Adrenal gland (tissue), 12 donors: ENCODE data around the gene GRHPR. TPM values are rescaled to one million over a fixed set of nuclear protein-coding genes. Genes with fewer than 3 reads are reported as not detected.
"Not testable (repeated sequence)": the region's sequence is repeated elsewhere in the genome, so short reads cannot be mapped to it uniquely, and the experiment has no call there.

Experiments used
- DNase-seq, 7 donors: peaks; one replicate each; pipeline ENCODE4 v3.0.0-alpha.2; 2019 to 2020
- H3K27ac ChIP-seq, 5 donors: fragments of 200-600 bp; sonication (generic) in 4 of 5; 1 replicate in 3 of 5; 2 replicates in 2 of 5; pipeline versions ENCODE4 v1.5.1 to v1.8.0; 2016 to 2020; ENCODE audit warnings: mild to moderate bottlenecking in 1 of 5
- H3K27me3 ChIP-seq: fragments of 200-600 bp; 2 replicates; pipeline ENCODE4 v1.8.0; 2021
- H3K36me3 ChIP-seq, 2 donors: fragments of 200-600 bp; replicated peaks in 1 of 2; 1 replicate in 1 of 2; 2 replicates in 1 of 2; pipeline versions ENCODE4 v1.5.1 to v1.8.0; 2018 to 2022
- H3K4me1 ChIP-seq, 2 donors: fragments of 200-600 bp; replicated peaks in 1 of 2; 1 replicate in 1 of 2; 2 replicates in 1 of 2; pipeline versions ENCODE4 v1.5.1 to v1.8.0; 2018 to 2021
- H3K4me3 ChIP-seq, 4 donors: fragments of 200-600 bp; sonication (generic) in 3 of 4; one replicate each; pipeline ENCODE4 v1.5.1; 2016 to 2018
- H3K9me3 ChIP-seq, 3 donors: fragments of 200-600 bp; sonication (generic) in 1 of 3; replicated peaks in 1 of 3; 1 replicate in 2 of 3; 2 replicates in 1 of 3; pipeline versions ENCODE4 v1.5.1 to v1.8.0; 2016 to 2021
- POLR2A ChIP-seq, 2 donors: fragments of 450-650 bp; IDR thresholded peaks; one replicate each; pipeline ENCODE4 v1.6.1; 2017; ENCODE audit warnings: antibody characterized with exemption in 2 of 2, mild to moderate bottlenecking in 2 of 2, moderate library complexity in 1 of 2
- WGBS, 4 donors: extraction: QIAGEN DNeasy Blood & Tissue Kit in 2 of 4; methylation state at CpG; one replicate each; pipeline versions ENCODE4 v1.1.5 to v1.1.7; 2013 to 2017; 5-methylcytosine and 5-hydroxymethylcytosine counted together
- intact Hi-C, 2 donors: fragments of 100-400 bp; cut with DNase I; formaldehyde crosslinking; loops; one replicate each; pipeline versions ENCODE4 v1.14.1 to v1.15.0; 2022 to 2023
- polyA plus RNA-seq, 3 donors: library from polyadenylated mRNA; stranded (reverse); fragments of 200-250 nt in 2 of 3; fragments of 350-450 nt in 1 of 3; fragmentation: Illumina TruSeq in 1 of 3; extraction: RNeasy Lipid Tissue Mini Kit (QIAGEN cat#74804) in 1 of 3; gene quantifications; one replicate each; pipeline ENCODE4 v1.2.3, GENCODE V29; 2013 to 2014
- total RNA-seq, 9 donors: library from RNA; depleted of rRNA in 4 of 9; stranded (reverse); fragments of >200 nt in 4 of 9; fragments of 120-200 nt in 1 of 9; fragmentation: NEBNext Ultra II Directional in 1 of 9; extraction: Animal tissue kit (Norgen Biotek cat#: 25700) in 1 of 9; gene quantifications; one replicate each; pipeline versions ENCODE4 v1.1.0 to v1.2.4, GENCODE V29; 2013 to 2023
- TF ChIP-seq, protein P1 (sequence below), 6 experiments: fragments of 450-650 bp in 4 of 6; fragments of 200-600 bp in 2 of 6; sonication (generic) in 1 of 6; IDR thresholded peaks; 1 replicate in 5 of 6; 2 replicates in 1 of 6; pipeline versions ENCODE4 v1.5.1 to v1.8.0; 2016 to 2021; ENCODE audit warnings: antibody characterized with exemption in 6 of 6, mild to moderate bottlenecking in 2 of 6, moderate library complexity in 1 of 6
- donor health status: healthy with polysubstance abuse.
- donor health status: Bipolar disorder and iron deficiency.
- donor health status: DM: yes; HTN: yes; CAD: no.
- donor health status: DM: no; HTN: no; CAD: no.
- donor health status: DM: no; HTN: no; CAD: no.
- donor health status: DM: yes; HTN: yes; CAD: no.

GRHPR gene
- total and polyA plus RNA-seq, 12 donors, result 83.3 to 434 (median 230) TPM

DNA sequence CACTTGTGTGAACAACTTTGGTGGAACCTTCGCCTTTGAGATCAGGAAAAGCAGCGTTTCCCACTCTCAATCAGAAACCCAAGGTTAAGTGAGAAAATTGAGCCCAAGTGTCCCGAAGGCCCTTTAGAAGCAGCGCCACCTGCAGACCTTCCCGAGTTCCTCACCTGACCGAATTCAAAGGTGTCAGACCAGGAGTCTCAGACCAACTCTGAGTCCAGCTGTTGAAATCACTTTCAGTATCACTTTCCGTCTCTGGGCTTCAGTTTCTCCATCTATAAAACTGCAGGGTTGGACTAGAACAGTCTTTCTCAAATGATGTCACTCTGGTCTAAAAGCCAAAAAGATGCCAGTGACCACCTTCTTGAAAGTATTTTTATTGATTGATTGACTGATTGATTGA, 31.7 kb upstream of the GRHPR start:
- no peak for DNase-seq
- Histone ChIP-seq H3K9me3 (no peaks in the 10 kb centered on the region), H3K4me1 (no peaks in the 10 kb centered on the region), H3K27ac (no peak overlapping the region), H3K4me3 (no peak overlapping the region), H3K36me3 (no peaks in the 10 kb centered on the region), H3K27me3 (no peaks in the 10 kb centered on the region)
- 50 to 63% (median 54%) methylated on average over 7 of the region's 7 CpGs for WGBS, 4 donors
- intact Hi-C loops, result no loop called here
- TF ChIP-seq, protein P1, sequence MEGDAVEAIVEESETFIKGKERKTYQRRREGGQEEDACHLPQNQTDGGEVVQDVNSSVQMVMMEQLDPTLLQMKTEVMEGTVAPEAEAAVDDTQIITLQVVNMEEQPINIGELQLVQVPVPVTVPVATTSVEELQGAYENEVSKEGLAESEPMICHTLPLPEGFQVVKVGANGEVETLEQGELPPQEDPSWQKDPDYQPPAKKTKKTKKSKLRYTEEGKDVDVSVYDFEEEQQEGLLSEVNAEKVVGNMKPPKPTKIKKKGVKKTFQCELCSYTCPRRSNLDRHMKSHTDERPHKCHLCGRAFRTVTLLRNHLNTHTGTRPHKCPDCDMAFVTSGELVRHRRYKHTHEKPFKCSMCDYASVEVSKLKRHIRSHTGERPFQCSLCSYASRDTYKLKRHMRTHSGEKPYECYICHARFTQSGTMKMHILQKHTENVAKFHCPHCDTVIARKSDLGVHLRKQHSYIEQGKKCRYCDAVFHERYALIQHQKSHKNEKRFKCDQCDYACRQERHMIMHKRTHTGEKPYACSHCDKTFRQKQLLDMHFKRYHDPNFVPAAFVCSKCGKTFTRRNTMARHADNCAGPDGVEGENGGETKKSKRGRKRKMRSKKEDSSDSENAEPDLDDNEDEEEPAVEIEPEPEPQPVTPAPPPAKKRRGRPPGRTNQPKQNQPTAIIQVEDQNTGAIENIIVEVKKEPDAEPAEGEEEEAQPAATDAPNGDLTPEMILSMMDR (IDR thresholded peaks at IDR 0.05), result peak in 1 of 6 experiments; percentile 14
- no peak for TF ChIP-seq POLR2A (IDR thresholded peaks at IDR 0.05)

DNA sequence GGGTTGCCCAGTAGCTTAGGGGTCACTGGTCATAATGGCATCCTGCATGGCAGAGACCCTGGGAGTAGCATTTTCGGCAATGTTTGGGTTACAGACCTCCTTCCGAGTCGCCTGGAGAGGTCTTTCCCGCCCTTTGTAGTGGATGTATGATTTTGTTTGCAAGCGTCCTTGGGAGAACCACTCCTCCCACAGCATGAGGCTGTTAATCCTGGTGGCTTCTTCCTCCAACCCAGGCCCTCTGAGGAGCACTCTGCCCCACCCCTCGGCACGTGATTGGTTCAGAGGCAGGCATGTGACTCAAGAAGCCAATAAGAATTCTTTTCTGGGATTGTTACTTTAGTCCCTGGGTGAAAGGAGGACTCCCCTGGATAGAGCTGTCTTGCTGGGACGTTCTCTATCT, 30.2 kb upstream of the GRHPR start:
- 75 to 95% (median 88%) methylated on average over 5 to 8 of the region's 8 CpGs for WGBS, 4 donors
- Histone ChIP-seq H3K4me1 (no peaks in the 10 kb centered on the region), H3K27ac (no peak overlapping the region), H3K4me3 (no peak overlapping the region), H3K27me3 (no peaks in the 10 kb centered on the region), H3K9me3 (no peaks in the 10 kb centered on the region), H3K36me3 (no peaks in the 10 kb centered on the region)
- TF ChIP-seq, protein P1 (IDR thresholded peaks at IDR 0.05), result no peak
- TF ChIP-seq POLR2A (IDR thresholded peaks at IDR 0.05), result no peak
- no peak for DNase-seq
- intact Hi-C loops, result no loop called here

DNA sequence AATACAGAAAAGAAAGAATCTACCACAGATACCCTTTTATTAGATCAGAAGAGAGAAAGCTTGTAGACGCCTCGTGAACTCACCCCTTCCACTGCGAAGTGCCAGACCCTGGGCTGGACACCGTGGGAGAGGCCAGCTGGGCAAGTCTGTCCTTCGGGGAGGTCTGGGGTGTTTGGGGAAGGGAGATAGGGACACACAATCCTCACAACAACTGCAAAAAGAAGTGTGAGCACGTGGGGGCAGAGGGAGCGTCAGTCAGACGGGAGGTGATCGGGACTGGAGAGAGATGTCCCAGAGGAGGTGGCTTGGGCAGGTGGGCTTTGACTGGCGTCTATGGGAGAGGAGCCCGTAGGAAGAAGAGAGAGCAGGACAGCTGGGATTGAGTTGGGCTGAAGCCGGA, 27.3 kb upstream of the GRHPR start:
- no peak overlapping the region for H3K4me3 ChIP-seq
- DNase-seq, result no peak
- no peaks in the 10 kb centered on the region for H3K9me3 ChIP-seq
- no peak overlapping the region for H3K27ac ChIP-seq
- H3K36me3 ChIP-seq, result no peaks in the 10 kb centered on the region
- no peak for TF ChIP-seq POLR2A (IDR thresholded peaks at IDR 0.05)
- TF ChIP-seq, protein P1 (IDR thresholded peaks at IDR 0.05), result no peak
- H3K27me3 ChIP-seq, result no peaks in the 10 kb centered on the region
- WGBS, 4 donors, result 78 to 80% (median 79%) methylated on average over 12 of the region's 12 CpGs
- no peaks in the 10 kb centered on the region for H3K4me1 ChIP-seq
- intact Hi-C loops, result no loop called here

DNA sequence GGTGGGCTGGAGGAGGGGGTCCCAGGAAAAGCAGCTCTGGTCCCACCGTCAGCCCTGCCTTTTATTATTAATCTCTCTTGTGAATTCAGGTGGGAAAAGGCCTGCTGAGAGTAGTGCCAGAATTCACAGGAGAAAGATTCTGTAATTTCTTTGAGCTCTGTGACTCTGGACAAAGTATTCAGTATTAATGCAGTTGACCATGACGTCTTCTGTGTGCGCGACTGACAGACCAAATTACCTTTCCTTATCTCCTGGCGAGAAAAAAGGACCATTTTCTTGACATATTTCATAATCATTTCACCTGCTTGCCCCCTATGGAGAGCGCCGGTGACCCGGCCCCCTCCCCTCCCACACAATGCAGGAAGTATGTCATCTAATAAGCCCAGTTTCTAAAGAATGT, 26.8 kb upstream of the GRHPR start:
- TF ChIP-seq POLR2A (IDR thresholded peaks at IDR 0.05), result no peak
- TF ChIP-seq, protein P1 (IDR thresholded peaks at IDR 0.05), result no peak
- intact Hi-C loops, result no loop called here
- no peak overlapping the region for H3K27ac ChIP-seq
- DNase-seq, result no peak
- H3K4me1 ChIP-seq, result no peaks in the 10 kb centered on the region
- no peaks in the 10 kb centered on the region for H3K9me3 ChIP-seq
- no peak overlapping the region for H3K4me3 ChIP-seq
- H3K27me3 ChIP-seq, result no peaks in the 10 kb centered on the region
- H3K36me3 ChIP-seq, result no peaks in the 10 kb centered on the region
- WGBS, 4 donors, result 80 to 91% (median 88%) methylated on average over 8 of the region's 8 CpGs

DNA sequence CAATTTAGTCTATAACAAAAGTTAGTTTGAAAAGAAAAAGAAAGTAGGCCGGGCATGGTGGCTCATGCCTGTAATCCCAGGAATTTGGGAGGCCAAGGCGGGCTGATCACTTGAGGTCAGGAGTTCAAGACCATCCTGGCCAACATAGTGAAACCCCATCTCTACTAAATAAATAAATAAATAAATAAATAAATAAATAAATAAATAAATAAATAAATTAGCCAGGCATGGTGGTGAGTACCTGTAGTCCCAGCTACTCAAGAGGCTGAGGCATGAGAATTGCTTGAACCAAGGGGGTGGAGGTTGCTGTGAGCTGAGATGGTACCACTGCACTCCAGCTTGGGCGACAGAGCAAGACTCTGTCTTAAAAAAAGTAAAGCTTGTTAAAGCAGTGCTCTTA, 24.5 kb upstream of the GRHPR start:
- H3K4me3 ChIP-seq, H3K4me1 ChIP-seq, H3K9me3 ChIP-seq, H3K36me3 ChIP-seq, DNase-seq, H3K27ac ChIP-seq, intact Hi-C loops, H3K27me3 ChIP-seq: not testable (repeated sequence)
- 90 to 98% (median 94%) methylated on average over 3 of the region's 3 CpGs for WGBS, 4 donors
